ENCODE results near the gene SUPV3L1.

GRCh38 chr10:69242852-69243212, 62.8 kb downstream of the SUPV3L1 start:
- TF ChIP-seq, protein P1, sequence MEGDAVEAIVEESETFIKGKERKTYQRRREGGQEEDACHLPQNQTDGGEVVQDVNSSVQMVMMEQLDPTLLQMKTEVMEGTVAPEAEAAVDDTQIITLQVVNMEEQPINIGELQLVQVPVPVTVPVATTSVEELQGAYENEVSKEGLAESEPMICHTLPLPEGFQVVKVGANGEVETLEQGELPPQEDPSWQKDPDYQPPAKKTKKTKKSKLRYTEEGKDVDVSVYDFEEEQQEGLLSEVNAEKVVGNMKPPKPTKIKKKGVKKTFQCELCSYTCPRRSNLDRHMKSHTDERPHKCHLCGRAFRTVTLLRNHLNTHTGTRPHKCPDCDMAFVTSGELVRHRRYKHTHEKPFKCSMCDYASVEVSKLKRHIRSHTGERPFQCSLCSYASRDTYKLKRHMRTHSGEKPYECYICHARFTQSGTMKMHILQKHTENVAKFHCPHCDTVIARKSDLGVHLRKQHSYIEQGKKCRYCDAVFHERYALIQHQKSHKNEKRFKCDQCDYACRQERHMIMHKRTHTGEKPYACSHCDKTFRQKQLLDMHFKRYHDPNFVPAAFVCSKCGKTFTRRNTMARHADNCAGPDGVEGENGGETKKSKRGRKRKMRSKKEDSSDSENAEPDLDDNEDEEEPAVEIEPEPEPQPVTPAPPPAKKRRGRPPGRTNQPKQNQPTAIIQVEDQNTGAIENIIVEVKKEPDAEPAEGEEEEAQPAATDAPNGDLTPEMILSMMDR (IDR thresholded peaks at IDR 0.05), result no peak
- TF ChIP-seq POLR2A (IDR thresholded peaks at IDR 0.05), result no peak
